ENCODE data around the gene CDHR5.

Gene CDHR5

GRCh38 chr11:610146-610801 is 14.5 kb downstream of the CDHR5 start:
- no peak for DNase-seq (ENCODE audit: low spot score)

GRCh38 chr11:609341-609811 is 15.4 kb downstream of the CDHR5 start:
- no peak for DNase-seq (ENCODE audit: low spot score)

- DNase-seq (ENCODE audit: low spot score) = no peak
Measured at GRCh38 chr11:608791-609251, 15.9 kb downstream of the CDHR5 start.

- DNase-seq (ENCODE audit: low spot score) = no peak
Measured at GRCh38 chr11:607971-608659, 16.6 kb downstream of the CDHR5 start.

- no peak for DNase-seq (ENCODE audit: low spot score)
Measured at GRCh38 chr11:607020-607780, 17.6 kb downstream of the CDHR5 start.

GRCh38 chr11:606245-606644 is 18.5 kb downstream of the CDHR5 start:
- DNase-seq (ENCODE audit: low spot score) = peak; percentile 89

- DNase-seq (ENCODE audit: low spot score) = no peak
Measured at GRCh38 chr11:605286-606129, 19.2 kb downstream of the CDHR5 start.

- DNase-seq (ENCODE audit: low spot score) = no peak
Measured at GRCh38 chr11:603154-603553, 21.6 kb downstream of the CDHR5 start.

- no peak for DNase-seq (ENCODE audit: low spot score)
Measured at GRCh38 chr11:601573-602245, 23.0 kb downstream of the CDHR5 start.

- no peak for DNase-seq (ENCODE audit: low spot score)
Measured at GRCh38 chr11:598005-598680, 26.6 kb downstream of the CDHR5 start.

- no peak for DNase-seq (ENCODE audit: low spot score)
Measured at GRCh38 chr11:597166-597725, 27.5 kb downstream of the CDHR5 start.

GRCh38 chr11:596374-596773 is 28.4 kb downstream of the CDHR5 start:
- DNase-seq (ENCODE audit: low spot score) = no peak

GRCh38 chr11:595400-595799 is 29.4 kb downstream of the CDHR5 start:
- DNase-seq (ENCODE audit: low spot score) = no peak

GRCh38 chr11:593347-593746 is 31.4 kb downstream of the CDHR5 start:
- no peak for DNase-seq (ENCODE audit: low spot score)

GRCh38 chr11:592918-593317 is 31.8 kb downstream of the CDHR5 start:
- no peak for DNase-seq (ENCODE audit: low spot score)

GRCh38 chr11:592501-592900 is 32.3 kb downstream of the CDHR5 start:
- no peak for DNase-seq (ENCODE audit: low spot score)

- DNase-seq (ENCODE audit: low spot score) = peak; percentile 57
Measured at GRCh38 chr11:590997-591396, 33.8 kb downstream of the CDHR5 start.

- DNase-seq (ENCODE audit: low spot score) = no peak
Measured at GRCh38 chr11:589798-590197, 35.0 kb downstream of the CDHR5 start.

GRCh38 chr11:587978-588380 is 36.8 kb downstream of the CDHR5 start:
- no peak for DNase-seq (ENCODE audit: low spot score)

- DNase-seq (ENCODE audit: low spot score) = no peak
Measured at GRCh38 chr11:587546-587945, 37.2 kb downstream of the CDHR5 start.

Data from cerebellar cortex (tissue), 1 donor.